H9 (cell line): ENCODE results near the gene CERK. TPM values are rescaled to one million over a fixed set of nuclear protein-coding genes. Genes with fewer than 3 reads are reported as not detected.

ENCODE experiments used
- DNase-seq: peaks from one replicate; pipeline ENCODE4 v3.0.0-alpha.2; 2017
- H2AFZ ChIP-seq: one replicate; pipeline ENCODE4 v1.6.1; 2013; ENCODE audit warnings: mild to moderate bottlenecking, low read length, control low read depth, moderate library complexity
- H2AK5ac ChIP-seq: 2 replicates; pipeline ENCODE4 v1.6.1; 2013; ENCODE audit warnings: low read length, control low read depth, mixed read lengths; ENCODE audit not compliant: insufficient read length
- H2BK120ac ChIP-seq: one replicate; pipeline ENCODE4 v1.6.1; 2013; ENCODE audit warnings: low read depth, mild to moderate bottlenecking, low read length, control low read depth, inconsistent platforms; ENCODE audit not compliant: poor library complexity, severe bottlenecking
- H2BK12ac ChIP-seq: 2 replicates; pipeline ENCODE4 v1.6.1; 2013; ENCODE audit warnings: low read length, control low read depth, mixed read lengths, low read depth; ENCODE audit not compliant: insufficient read length
- H2BK15ac ChIP-seq: 2 replicates; pipeline ENCODE4 v1.6.1; 2013; ENCODE audit warnings: low read depth, low read length, control low read depth
- H2BK20ac ChIP-seq: one replicate; pipeline ENCODE4 v1.6.1; 2013; ENCODE audit warnings: low read depth, mild to moderate bottlenecking, low read length, control low read depth, inconsistent platforms; ENCODE audit not compliant: poor library complexity, severe bottlenecking
- H2BK5ac ChIP-seq: 2 replicates; pipeline ENCODE4 v1.6.1; 2013; ENCODE audit warnings: low read length, control low read depth, mixed read lengths; ENCODE audit not compliant: insufficient read length
- H3K14ac ChIP-seq: 2 replicates; pipeline ENCODE4 v1.6.1; 2013; ENCODE audit warnings: low read length, control low read depth; ENCODE audit not compliant: insufficient read depth
- H3K18ac ChIP-seq: 2 replicates; pipeline ENCODE4 v1.6.1; 2013; ENCODE audit warnings: low read depth, mild to moderate bottlenecking, mixed read lengths, low read length, control low read depth; ENCODE audit not compliant: insufficient read length
- H3K23ac ChIP-seq: 2 replicates; pipeline ENCODE4 v1.6.1; 2013; ENCODE audit warnings: low read length, control low read depth, mixed read lengths, low read depth; ENCODE audit not compliant: insufficient read length
- H3K23me2 ChIP-seq: 2 replicates; pipeline ENCODE4 v1.6.1; 2013; ENCODE audit warnings: low read depth, mild to moderate bottlenecking, mixed read lengths, low read length, control low read depth; ENCODE audit not compliant: insufficient read length, poor library complexity, severe bottlenecking
- H3K27ac ChIP-seq: 2 replicates; pipeline ENCODE4 v1.5.1; 2013; ENCODE audit warnings: low read length, control low read depth, mixed read lengths, low read depth; ENCODE audit not compliant: insufficient read length
- H3K27me3 ChIP-seq: 2 replicates; pipeline ENCODE4 v1.6.1; 2013; ENCODE audit warnings: low read length, control low read depth, inconsistent platforms; ENCODE audit not compliant: insufficient read depth
- H3K4ac ChIP-seq: 2 replicates; pipeline ENCODE4 v1.6.1; 2013; ENCODE audit warnings: low read depth, mild to moderate bottlenecking, control low read depth, inconsistent platforms, low read length, moderate library complexity
- H3K4me1 ChIP-seq: 2 replicates; pipeline ENCODE4 v1.6.1; 2013; ENCODE audit warnings: low read length, control low read depth, inconsistent platforms; ENCODE audit not compliant: insufficient read depth
- H3K4me2 ChIP-seq: 2 replicates; pipeline ENCODE4 v1.6.1; 2013; ENCODE audit warnings: low read length, control low read depth, mixed read lengths; ENCODE audit not compliant: insufficient read length, insufficient read depth
- H3K56ac ChIP-seq: 2 replicates; pipeline ENCODE4 v1.6.1; 2013; ENCODE audit warnings: low read depth, mild to moderate bottlenecking, mixed read lengths, low read length, control low read depth; ENCODE audit not compliant: insufficient read length
- H3K79me1 ChIP-seq: 2 replicates; pipeline ENCODE4 v1.6.1; 2013; ENCODE audit warnings: low read depth, mild to moderate bottlenecking, moderate library complexity, low read length, control low read depth, inconsistent platforms; ENCODE audit not compliant: insufficient read depth, poor library complexity, severe bottlenecking
- H3K79me2 ChIP-seq: 2 replicates; pipeline ENCODE4 v1.6.1; 2013; ENCODE audit warnings: low read length, control low read depth, inconsistent platforms; ENCODE audit not compliant: insufficient read depth
- H3K9ac ChIP-seq: 2 replicates; pipeline ENCODE4 v1.6.1; 2013; ENCODE audit warnings: low read length, control low read depth, mixed read lengths; ENCODE audit not compliant: insufficient read length; ENCODE audit errors: extremely low read depth
- H3K9me3 ChIP-seq: one replicate; pipeline ENCODE4 v1.6.1; 2013; ENCODE audit warnings: low read depth, low read length, inconsistent platforms; ENCODE audit not compliant: control insufficient read depth
- H3T11ph ChIP-seq: one replicate; pipeline ENCODE4 v1.6.1; 2013; ENCODE audit warnings: mild to moderate bottlenecking, low read length, control low read depth, inconsistent platforms
- H4K20me1 ChIP-seq: one replicate; pipeline ENCODE4 v1.6.1; 2013; ENCODE audit not compliant: control insufficient read depth, insufficient read length, insufficient read depth
- H4K5ac ChIP-seq: 2 replicates; pipeline ENCODE4 v1.6.1; 2013; ENCODE audit warnings: low read depth, mild to moderate bottlenecking, mixed read lengths, low read length, control low read depth; ENCODE audit not compliant: insufficient read length
- H4K8ac ChIP-seq: replicated peaks from 2 replicates; pipeline ENCODE4 v1.6.1; 2013; ENCODE audit warnings: low read length, control low read depth, mixed read lengths, low read depth; ENCODE audit not compliant: insufficient read length
- H4K91ac ChIP-seq: 2 replicates; pipeline ENCODE4 v1.6.1; 2013; ENCODE audit warnings: low read depth, mild to moderate bottlenecking, moderate library complexity, mixed read lengths, low read length, control low read depth; ENCODE audit not compliant: insufficient read length
- H3K27ac Mint-ChIP-seq, 3 experiments: 2 replicates in 2 of 3; 3 replicates in 1 of 3; pipeline ENCODE4 v1.8.0; 2020 to 2021; ENCODE audit warnings: mixed read lengths in 3 of 3, mild to moderate bottlenecking in 1 of 3, moderate library complexity in 1 of 3
- H3K27me3 Mint-ChIP-seq: 2 replicates; pipeline ENCODE4 v1.8.0; 2021; ENCODE audit warnings: low read depth, mild to moderate bottlenecking, moderate library complexity, mixed read lengths
- H3K36me3 Mint-ChIP-seq, 3 experiments: 2 replicates in 2 of 3; 3 replicates in 1 of 3; pipeline ENCODE4 v1.8.0; 2020 to 2021; ENCODE audit warnings: low read depth in 3 of 3, mixed read lengths in 3 of 3; ENCODE audit not compliant: insufficient read depth in 1 of 3
- H3K4me1 Mint-ChIP-seq, 2 experiments: 2 replicates each; pipeline ENCODE4 v1.8.0; 2020; ENCODE audit warnings: mixed read lengths in 2 of 2
- H3K4me3 Mint-ChIP-seq, 2 experiments: 2 replicates in 1 of 2; 3 replicates in 1 of 2; pipeline ENCODE4 v1.8.0; 2020 to 2021; ENCODE audit warnings: mild to moderate bottlenecking in 2 of 2, mixed read lengths in 2 of 2, moderate library complexity in 1 of 2
- H3K9me3 Mint-ChIP-seq, 2 experiments: 2 replicates in 1 of 2; 3 replicates in 1 of 2; pipeline ENCODE4 v1.8.0; 2020; ENCODE audit warnings: mild to moderate bottlenecking in 2 of 2, mixed read lengths in 2 of 2, moderate library complexity in 1 of 2
- CTCF ChIP-seq: fragments of 200-600 bp; sonication (generic); conservative IDR thresholded peaks from 3 replicates; pipeline ENCODE4 v1.8.0; 2021; ENCODE audit warnings: antibody characterized with exemption, mild to moderate bottlenecking
- WGBS: extraction: QIAGEN DNeasy Blood & Tissue Kit; methylation state at CpG from one replicate; pipeline ENCODE4 v1.1.7; 2013; ENCODE audit warnings: missing lambda C conversion rate, low lambda C conversion rate, mixed read lengths; ENCODE audit not compliant: insufficient read length; ENCODE audit errors: extremely low coverage; 5-methylcytosine and 5-hydroxymethylcytosine counted together
- total RNA-seq: library from RNA; stranded (reverse); gene quantifications from 2 replicates; pipeline ENCODE4 v1.2.1, GENCODE V29; 2021

Gene CERK
- total RNA-seq, 1 experiment from 2014 or later: 47.1 TPM

- Histone ChIP-seq H3K23me2 (no peaks in the 10 kb centered on the region), H2AK5ac (no peak overlapping the region), H4K91ac (no peak overlapping the region), H4K8ac (no peak overlapping the region), H3K14ac (no peak overlapping the region), H3K56ac (no peak overlapping the region), H3T11ph (no peak overlapping the region), H3K9ac (no peak overlapping the region), H3K4me1 (no peaks in the 10 kb centered on the region), H2BK5ac (no peak overlapping the region), H3K79me2 (no peaks in the 10 kb centered on the region), H2AFZ (no peak overlapping the region), H4K5ac (no peak overlapping the region), H3K27ac (no peak overlapping the region), H2BK120ac (no peak overlapping the region), H4K20me1 (no peaks in the 10 kb centered on the region), H2BK20ac (no peak overlapping the region), H3K4me2 (no peak overlapping the region), H3K18ac (no peak overlapping the region), H3K9me3 (no peaks in the 10 kb centered on the region), H2BK12ac (no peak overlapping the region), H3K79me1 (no peaks in the 10 kb centered on the region), H3K4ac (no peak overlapping the region), H3K27me3 (no peaks in the 10 kb centered on the region), H2BK15ac (no peak overlapping the region; the same call in 1 of the 2 replicates), H3K23ac (no peak overlapping the region)
- WGBS: no CpG with 5 or more reads among the region's 15 CpGs
- DNase-seq: no peak
- Mint-ChIP-seq H3K36me3 (no peaks in the 10 kb centered on the region), H3K4me1 (peaks cover 7 to 12% of the 10 kb centered on the region in 2 experiments), H3K27ac (0 out of 7 replicates have a peak overlapping the region, but pooled peaks of 1 of the 3 experiments have one; percentile 42), H3K27me3 (no peaks in the 10 kb centered on the region), H3K4me3 (no peak overlapping the region), H3K9me3 (no peaks in the 10 kb centered on the region; a peak in 1 of 5 replicates)
- no peak for TF ChIP-seq CTCF
These were observed 75.8 kb downstream of the CERK start for GRCh38 chr22:46662226-46662625.
